ENCODE data around the gene TADA1. TPM values are rescaled to one million over a fixed set of nuclear protein-coding genes. Genes with fewer than 3 reads are reported as not detected.
A peak's percentile ranks its signal among the peaks of the same experiment; 100 is the strongest.

The TADA1 gene
- polyA plus RNA-seq, 1 of the 3 experiments (the other 2 are of a cell fraction): 9.3 TPM

DNA sequence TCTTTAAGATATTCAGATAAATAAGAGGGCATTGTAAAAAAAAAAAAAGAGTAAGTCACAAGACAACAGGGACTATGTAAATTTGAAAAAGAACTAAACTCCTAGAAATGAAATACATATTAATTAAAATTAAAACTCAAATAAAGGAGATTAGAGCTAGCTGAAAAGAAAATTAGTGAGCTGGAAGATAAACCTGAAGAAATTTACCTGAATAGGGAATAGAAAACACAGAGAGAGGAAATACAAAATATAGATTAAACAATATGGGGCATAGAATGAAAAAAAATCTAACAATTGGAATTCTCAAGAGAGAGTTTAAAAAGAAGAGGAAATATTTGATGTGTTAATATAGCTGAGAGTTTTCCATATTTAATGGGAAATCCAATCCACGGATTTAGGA is 35.6 kb upstream of the TADA1 start:
- Histone ChIP-seq H3K4me3 (ENCODE audit: low read depth in 2 of 2, low read length in 1 of 2) (no peak overlapping the region), H3K9me2 (no peaks in the 10 kb centered on the region), H3K27me3 (ENCODE audit: insufficient read depth) (no peaks in the 10 kb centered on the region), H4K20me1 (ENCODE audit: insufficient read depth) (no peaks in the 10 kb centered on the region), H3F3A (replicated peaks; ENCODE audit: insufficient read depth) (no peaks in the 10 kb centered on the region), H3K9me3 (no peaks in the 10 kb centered on the region), H3K4me1 (ENCODE audit: control insufficient read depth in 1 of 2, insufficient read depth in 2 of 2, low read depth in 1 of 2, low read length in 1 of 2) (no peaks in the 10 kb centered on the region), H3K27ac (ENCODE audit: low read depth in 2 of 2, low read length in 1 of 2) (no peak overlapping the region), H3K9ac (no peak overlapping the region), H3K4me2 (no peak overlapping the region), H3K36me3 (replicated peaks in 1 of 2; ENCODE audit: control insufficient read depth in 1 of 2, insufficient read depth in 2 of 2, low read length in 1 of 2) (no peaks in the 10 kb centered on the region), H3K79me2 (ENCODE audit: insufficient read depth) (no peaks in the 10 kb centered on the region), H2AFZ (ENCODE audit: low read depth) (no peak overlapping the region)
- ChIA-PET CTCF (interaction anchor here (1.7 to 22.1 kb wide), 7 partner anchors 8 to 146 kb away, joined by 5 to 769 read pairs (median 36); no protein-coding TSS in a partner anchor), POLR2A (no interaction called here)
- 12% methylated on average over 1 of the region's 1 CpG for WGBS (ENCODE audit: low lambda C conversion rate)
- no peak for DNase-seq
- TF ChIP-seq IRF3 (IDR thresholded peaks at IDR 0.05; ENCODE audit: low read depth, low read length): no peak
- TF ChIP-seq MXI1 (IDR thresholded peaks at IDR 0.05; ENCODE audit: low read depth, low read length): no peak
- TF ChIP-seq GATA2 (CRISPR knock-in tag; IDR thresholded peaks at IDR 0.05): no peak
- TF ChIP-seq, protein P1, sequence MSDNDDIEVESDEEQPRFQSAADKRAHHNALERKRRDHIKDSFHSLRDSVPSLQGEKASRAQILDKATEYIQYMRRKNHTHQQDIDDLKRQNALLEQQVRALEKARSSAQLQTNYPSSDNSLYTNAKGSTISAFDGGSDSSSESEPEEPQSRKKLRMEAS (IDR thresholded peaks at IDR 0.05; ENCODE audit: low read depth): no peak
- TF ChIP-seq JUND (IDR thresholded peaks at IDR 0.05): no peak
- no peak for TF ChIP-seq FOSL2 (IDR thresholded peaks at IDR 0.05; ENCODE audit: borderline replicate concordance, low read depth)
- no peak for TF ChIP-seq FOXM1 (IDR thresholded peaks at IDR 0.05; ENCODE audit: low read depth)
- TF ChIP-seq ELF1 (IDR thresholded peaks at IDR 0.05): no peak
- TF ChIP-seq NFIC (IDR thresholded peaks at IDR 0.05; ENCODE audit: borderline replicate concordance): no peak
- no peak for TF ChIP-seq USF1 (IDR thresholded peaks at IDR 0.05; ENCODE audit: borderline replicate concordance, low read depth)
- TF ChIP-seq RCOR1 (IDR thresholded peaks at IDR 0.05; ENCODE audit: low read length): no peak
- TF ChIP-seq SIN3A (IDR thresholded peaks at IDR 0.05; ENCODE audit: borderline replicate concordance, low read depth, low read length): no peak
- TF ChIP-seq RXRA (IDR thresholded peaks at IDR 0.05; ENCODE audit: borderline replicate concordance, low read depth): no peak
- no peak for TF ChIP-seq GABPA (IDR thresholded peaks at IDR 0.05; ENCODE audit: low read depth)
- TF ChIP-seq, protein P2, sequence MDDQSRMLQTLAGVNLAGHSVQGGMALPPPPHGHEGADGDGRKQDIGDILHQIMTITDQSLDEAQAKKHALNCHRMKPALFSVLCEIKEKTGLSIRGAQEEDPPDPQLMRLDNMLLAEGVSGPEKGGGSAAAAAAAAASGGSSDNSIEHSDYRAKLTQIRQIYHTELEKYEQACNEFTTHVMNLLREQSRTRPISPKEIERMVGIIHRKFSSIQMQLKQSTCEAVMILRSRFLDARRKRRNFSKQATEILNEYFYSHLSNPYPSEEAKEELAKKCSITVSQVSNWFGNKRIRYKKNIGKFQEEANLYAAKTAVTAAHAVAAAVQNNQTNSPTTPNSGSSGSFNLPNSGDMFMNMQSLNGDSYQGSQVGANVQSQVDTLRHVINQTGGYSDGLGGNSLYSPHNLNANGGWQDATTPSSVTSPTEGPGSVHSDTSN (IDR thresholded peaks at IDR 0.05): no peak

DNA sequence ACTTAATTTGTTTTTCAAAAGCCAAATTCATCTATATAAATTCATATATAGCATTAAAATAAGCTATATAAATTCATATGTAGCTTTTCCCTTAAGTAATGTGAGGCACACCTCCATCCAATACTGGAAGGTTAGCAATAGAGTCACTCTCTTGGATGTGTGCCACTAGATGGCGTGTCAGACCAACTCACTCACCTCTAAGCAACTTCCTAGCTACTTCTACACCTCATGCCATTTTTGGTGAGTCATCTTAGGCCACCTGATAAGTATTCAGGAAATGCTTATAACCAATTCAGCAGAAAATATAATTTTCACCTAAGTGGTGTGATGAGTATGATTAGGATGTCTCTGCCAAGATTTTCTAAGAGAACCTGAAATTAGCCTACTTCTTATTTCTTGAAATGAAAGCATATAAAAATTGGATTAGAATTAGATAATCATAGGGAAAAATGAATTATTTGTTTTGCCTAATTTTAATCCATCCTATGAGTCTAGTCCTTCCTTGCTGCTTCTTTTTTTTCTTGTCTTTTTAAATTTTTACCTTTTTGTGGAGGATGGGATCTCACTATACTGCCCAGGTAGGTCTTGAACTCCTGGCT is 34.4 kb upstream of the TADA1 start:
- Histone ChIP-seq H3K27ac (ENCODE audit: low read depth in 2 of 2, low read length in 1 of 2) (no peak overlapping the region), H3K4me2 (no peak overlapping the region), H3K9ac (no peak overlapping the region), H3K36me3 (replicated peaks in 1 of 2; ENCODE audit: control insufficient read depth in 1 of 2, insufficient read depth in 2 of 2, low read length in 1 of 2) (no peaks in the 10 kb centered on the region), H4K20me1 (ENCODE audit: insufficient read depth) (no peaks in the 10 kb centered on the region), H3K27me3 (ENCODE audit: insufficient read depth) (no peaks in the 10 kb centered on the region), H2AFZ (ENCODE audit: low read depth) (no peak overlapping the region), H3K79me2 (ENCODE audit: insufficient read depth) (no peaks in the 10 kb centered on the region), H3K9me2 (no peaks in the 10 kb centered on the region), H3K4me1 (ENCODE audit: control insufficient read depth in 1 of 2, insufficient read depth in 2 of 2, low read depth in 1 of 2, low read length in 1 of 2) (no peaks in the 10 kb centered on the region), H3K4me3 (ENCODE audit: low read depth in 2 of 2, low read length in 1 of 2) (no peak overlapping the region; a peak in 1 of 4 replicates), H3K9me3 (no peaks in the 10 kb centered on the region), H3F3A (replicated peaks; ENCODE audit: insufficient read depth) (no peaks in the 10 kb centered on the region)
- peak; percentile 71 for DNase-seq
- 0% methylated on average over 1 of the region's 1 CpG for WGBS (ENCODE audit: low lambda C conversion rate)
- CTCF ChIA-PET: interaction anchor here (0.5 to 22.1 kb wide), 87 partner anchors 9 to 770 kb away, joined by 3 to 769 read pairs (median 4); partner anchors contain the start of genes ILDR2, POGK, STYXL2 and TADA1
- POLR2A ChIA-PET: interaction anchor here (1.1 kb wide), 1 partner anchor 149 kb away, joined by 5 read pairs; no protein-coding TSS in a partner anchor
- TF ChIP-seq RCOR1 (IDR thresholded peaks at IDR 0.05; ENCODE audit: low read length) (no peak), MXI1 (IDR thresholded peaks at IDR 0.05; ENCODE audit: low read depth, low read length) (no peak), TAF1 (IDR thresholded peaks at IDR 0.05; ENCODE audit: borderline replicate concordance, low read depth, low read length) (no peak), NFIC (IDR thresholded peaks at IDR 0.05; ENCODE audit: borderline replicate concordance) (no peak), NRF1 (IDR thresholded peaks at IDR 0.05; ENCODE audit: low read depth, low read length) (no peak), MEF2A (IDR thresholded peaks at IDR 0.05; ENCODE audit: borderline replicate concordance, low read depth) (no peak), SMC3 (IDR thresholded peaks at IDR 0.05; ENCODE audit: low read depth, low read length) (peak; percentile 80), CHD2 (IDR thresholded peaks at IDR 0.05; ENCODE audit: low read length, partially characterized antibody) (no peak), JUND (IDR thresholded peaks at IDR 0.05) (peak; percentile 23; the same call in 1 of the 2 replicates), RAD21 (IDR thresholded peaks at IDR 0.05; ENCODE audit: low read length) (peak; percentile 91), USF1 (IDR thresholded peaks at IDR 0.05; ENCODE audit: borderline replicate concordance, low read depth) (no peak)
- TF ChIP-seq, protein P1 (IDR thresholded peaks at IDR 0.05; ENCODE audit: low read depth): no peak
- TF ChIP-seq, protein P3, sequence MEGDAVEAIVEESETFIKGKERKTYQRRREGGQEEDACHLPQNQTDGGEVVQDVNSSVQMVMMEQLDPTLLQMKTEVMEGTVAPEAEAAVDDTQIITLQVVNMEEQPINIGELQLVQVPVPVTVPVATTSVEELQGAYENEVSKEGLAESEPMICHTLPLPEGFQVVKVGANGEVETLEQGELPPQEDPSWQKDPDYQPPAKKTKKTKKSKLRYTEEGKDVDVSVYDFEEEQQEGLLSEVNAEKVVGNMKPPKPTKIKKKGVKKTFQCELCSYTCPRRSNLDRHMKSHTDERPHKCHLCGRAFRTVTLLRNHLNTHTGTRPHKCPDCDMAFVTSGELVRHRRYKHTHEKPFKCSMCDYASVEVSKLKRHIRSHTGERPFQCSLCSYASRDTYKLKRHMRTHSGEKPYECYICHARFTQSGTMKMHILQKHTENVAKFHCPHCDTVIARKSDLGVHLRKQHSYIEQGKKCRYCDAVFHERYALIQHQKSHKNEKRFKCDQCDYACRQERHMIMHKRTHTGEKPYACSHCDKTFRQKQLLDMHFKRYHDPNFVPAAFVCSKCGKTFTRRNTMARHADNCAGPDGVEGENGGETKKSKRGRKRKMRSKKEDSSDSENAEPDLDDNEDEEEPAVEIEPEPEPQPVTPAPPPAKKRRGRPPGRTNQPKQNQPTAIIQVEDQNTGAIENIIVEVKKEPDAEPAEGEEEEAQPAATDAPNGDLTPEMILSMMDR (IDR thresholded peaks at IDR 0.05): peak; percentile 79

All from SK-N-SH (cell line).